OCI-LY3 (cell line): ENCODE data around the gene CBR1.

ENCODE experiments used
- H2AFZ ChIP-seq: fragments of 200-600, 300-600 bp; shearing (Covaris generic); 2 replicates; pipeline ENCODE4 v1.6.0; 2014; ENCODE audit warnings: antibody characterized with exemption, low read depth, low read length
- H3K27ac ChIP-seq: fragments of 200-600, 300-600 bp; sonication (generic); 2 replicates; pipeline ENCODE4 v1.5.1; 2014; ENCODE audit warnings: mild to moderate bottlenecking, low read length, moderate library complexity, mixed read lengths
- H3K27me3 ChIP-seq: fragments of 200-600, 300-600 bp; sonication (generic); 2 replicates; pipeline ENCODE4 v1.6.1; 2014; ENCODE audit warnings: low read depth, low read length, mixed read lengths
- H3K36me3 ChIP-seq: fragments of 200-600, 300-600 bp; sonication (generic); replicated peaks from 2 replicates; pipeline ENCODE3; 2014; ENCODE audit warnings: low read depth, low read length, mixed read lengths
- H3K4me1 ChIP-seq: fragments of 300-600, 200-600 bp; sonication (generic); 2 replicates; pipeline ENCODE4 v1.6.1; 2014; ENCODE audit warnings: low read length, mixed read lengths
- H3K4me2 ChIP-seq: fragments of 200-600, 300-600 bp; sonication (generic); 2 replicates; pipeline ENCODE4 v1.6.1; 2014; ENCODE audit warnings: low read length, mixed read lengths
- H3K4me3 ChIP-seq: fragments of 300-600, 200-600 bp; sonication (generic); 2 replicates; pipeline ENCODE4 v1.5.1; 2014; ENCODE audit warnings: antibody characterized with exemption, mild to moderate bottlenecking, low read length, moderate library complexity
- H3K79me2 ChIP-seq: fragments of 300-600, 200-600 bp; shearing (Covaris generic); 2 replicates; pipeline ENCODE4 v1.6.1; 2014; ENCODE audit warnings: mild to moderate bottlenecking, low read length, mixed read lengths
- H3K9ac ChIP-seq: fragments of 300-600, 200-600 bp; shearing (Covaris generic); 2 replicates; pipeline ENCODE4 v1.6.0; 2014; ENCODE audit warnings: mild to moderate bottlenecking, low read length, moderate library complexity
- H3K9me3 ChIP-seq: fragments of 200-600, 300-600 bp; shearing (Covaris generic); 2 replicates; pipeline ENCODE4 v1.6.1; 2014; ENCODE audit warnings: low read length, mixed read lengths; ENCODE audit not compliant: insufficient read depth
- H4K20me1 ChIP-seq: fragments of 200-600, 300-600 bp; sonication (generic); 2 replicates; pipeline ENCODE4 v1.6.1; 2016; ENCODE audit warnings: low read length, mixed read lengths; ENCODE audit not compliant: insufficient read depth
- CTCF ChIP-seq: fragments of 200-600, 300-600 bp; sonication (generic); IDR thresholded peaks from 2 replicates; pipeline ENCODE4 v1.5.1; 2014; ENCODE audit warnings: antibody characterized with exemption, low read length, low read depth
- EZH2phosphoT487 ChIP-seq: fragments of 200-600 bp; shearing (Covaris generic); IDR thresholded peaks from 2 replicates; pipeline ENCODE4 v1.6.1; 2018; ENCODE audit warnings: antibody characterized with exemption, mixed run types, low read depth

The CBR1 gene

GRCh38 chr21:36052860-36053714 lies 16.7 kb upstream of the CBR1 start:
- Histone ChIP-seq H3K36me3 (peaks cover 19% of the 10 kb centered on the region), H3K4me2 (no peak overlapping the region), H3K9me3 (no peaks in the 10 kb centered on the region), H3K79me2 (0 out of 2 replicates have a peak, but pooled peaks cover 1% of the 10 kb centered on the region), H3K9ac (no peak overlapping the region), H3K27me3 (no peaks in the 10 kb centered on the region), H2AFZ (no peak overlapping the region), H3K4me3 (no peak overlapping the region), H3K4me1 (no peaks in the 10 kb centered on the region), H4K20me1 (no peaks in the 10 kb centered on the region), H3K27ac (no peak overlapping the region)
- TF ChIP-seq EZH2phosphoT487 (no peak), CTCF (no peak)

- TF ChIP-seq CTCF = no peak
- Histone ChIP-seq H3K27me3 (no peaks in the 10 kb centered on the region), H3K4me3 (no peak overlapping the region), H2AFZ (no peak overlapping the region), H3K9me3 (no peaks in the 10 kb centered on the region), H3K4me1 (no peaks in the 10 kb centered on the region), H4K20me1 (no peaks in the 10 kb centered on the region), H3K36me3 (peaks cover 15% of the 10 kb centered on the region), H3K9ac (no peak overlapping the region), H3K4me2 (no peak overlapping the region), H3K27ac (no peak overlapping the region), H3K79me2 (peaks cover 5% of the 10 kb centered on the region; the same call in 1 of the 2 replicates)
Measured at GRCh38 chr21:36053715-36054062, 16.1 kb upstream of the CBR1 start.

- no peaks in the 10 kb centered on the region for H3K9me3 ChIP-seq
- TF ChIP-seq CTCF (no peak), EZH2phosphoT487 (no peak)
- H3K79me2 ChIP-seq = peaks cover 14% of the 10 kb centered on the region
- no peak overlapping the region for H3K9ac ChIP-seq
- no peak overlapping the region for H3K4me2 ChIP-seq
- H3K27me3 ChIP-seq = no peaks in the 10 kb centered on the region
- no peak overlapping the region for H2AFZ ChIP-seq
- H4K20me1 ChIP-seq = no peaks in the 10 kb centered on the region
- H3K4me1 ChIP-seq = no peaks in the 10 kb centered on the region
- H3K27ac ChIP-seq = no peak overlapping the region
- peaks cover 13% of the 10 kb centered on the region for H3K36me3 ChIP-seq
- H3K4me3 ChIP-seq = no peak overlapping the region
Measured at GRCh38 chr21:36055551-36055950, 14.3 kb upstream of the CBR1 start.

- H3K9me3 ChIP-seq = no peaks in the 10 kb centered on the region
- H2AFZ ChIP-seq = peak overlapping the region; percentile 68
- H3K27me3 ChIP-seq = no peaks in the 10 kb centered on the region
- H3K79me2 ChIP-seq = peaks cover 14% of the 10 kb centered on the region
- H4K20me1 ChIP-seq = no peaks in the 10 kb centered on the region
- H3K27ac ChIP-seq = peak overlapping the region; percentile 86
- H3K4me2 ChIP-seq = peak overlapping the region; percentile 61
- H3K36me3 ChIP-seq = peaks cover 13% of the 10 kb centered on the region
- TF ChIP-seq CTCF (no peak), EZH2phosphoT487 (no peak)
- peak overlapping the region; percentile 99 for H3K4me3 ChIP-seq
- H3K4me1 ChIP-seq = peaks cover 4% of the 10 kb centered on the region
- peak overlapping the region; percentile 66 for H3K9ac ChIP-seq
Measured at GRCh38 chr21:36059823-36060158, 10.0 kb upstream of the CBR1 start.
